Immature natural killer cell (primary cell): ENCODE results near the gene SLC7A4. TPM values are rescaled to one million over a fixed set of nuclear protein-coding genes. Genes with fewer than 3 reads are reported as not detected.
"Not testable (repeated sequence)": the region's sequence is repeated elsewhere in the genome, so short reads cannot be mapped to it uniquely, and the experiment has no call there.

Source experiments
- DNase-seq, 3 donors: peaks; one replicate each; pipeline ENCODE4 v3.0.0; 2022; ENCODE audit warnings: mixed read lengths in 1 of 3
- H3K27ac Mint-ChIP-seq, 6 donors: one replicate each; pipeline ENCODE4 v1.8.0; 2020; ENCODE audit warnings: mixed read lengths in 6 of 6, mild to moderate bottlenecking in 5 of 6, inconsistent platforms in 4 of 6, moderate library complexity in 3 of 6
- H3K27me3 Mint-ChIP-seq, 3 donors: one replicate each; pipeline ENCODE4 v1.8.0; 2020 to 2021; ENCODE audit warnings: low read depth in 3 of 3, mild to moderate bottlenecking in 3 of 3, mixed read lengths in 3 of 3, moderate library complexity in 3 of 3, inconsistent platforms in 1 of 3
- H3K36me3 Mint-ChIP-seq, 3 donors: one replicate each; pipeline ENCODE4 v1.8.0; 2020; ENCODE audit warnings: mixed read lengths in 3 of 3, inconsistent platforms in 2 of 3, mild to moderate bottlenecking in 2 of 3
- H3K4me1 Mint-ChIP-seq, 2 donors: one replicate each; pipeline ENCODE4 v1.8.0; 2020; ENCODE audit warnings: inconsistent platforms in 2 of 2, mild to moderate bottlenecking in 2 of 2, mixed read lengths in 2 of 2, moderate library complexity in 1 of 2
- H3K4me3 Mint-ChIP-seq, 5 donors: one replicate each; pipeline ENCODE4 v1.8.0; 2020; ENCODE audit warnings: mild to moderate bottlenecking in 5 of 5, mixed read lengths in 5 of 5, inconsistent platforms in 3 of 5, moderate library complexity in 3 of 5
- H3K9me3 Mint-ChIP-seq, 6 donors: one replicate each; pipeline ENCODE4 v1.8.0; 2020; ENCODE audit warnings: mild to moderate bottlenecking in 6 of 6, mixed read lengths in 6 of 6, inconsistent platforms in 4 of 6, moderate library complexity in 3 of 6
- polyA plus RNA-seq, 3 donors: library from polyadenylated mRNA; unstranded; fragments of 300-500 nt; fragmentation: Illumina TruSeq; gene quantifications; one replicate each; pipeline ENCODE4 v1.2.3, GENCODE V29; 2021

Gene SLC7A4
- polyA plus RNA-seq, 3 donors from 2014 or later, result not detected

- no peaks in the 10 kb centered on the region for H3K9me3 Mint-ChIP-seq
- peaks cover 0 to 3% (median 0%) of the 10 kb centered on the region in 3 donors for H3K27me3 Mint-ChIP-seq
These were observed 38.6 kb upstream of the SLC7A4 start for GRCh38 chr22:21070690-21071615.

GRCh38 chr22:21069375-21069774 is 37.0 kb upstream of the SLC7A4 start:
- no peaks in the 10 kb centered on the region for H3K36me3 Mint-ChIP-seq
- H3K27ac Mint-ChIP-seq, result no peak overlapping the region
- no peaks in the 10 kb centered on the region for H3K4me1 Mint-ChIP-seq
- H3K9me3 Mint-ChIP-seq, result no peaks in the 10 kb centered on the region
- no peak overlapping the region for H3K4me3 Mint-ChIP-seq
- DNase-seq, result no peak
- H3K27me3 Mint-ChIP-seq, result peaks cover 0 to 6% (median 0%) of the 10 kb centered on the region in 3 donors

More at GRCh38 chr22:21070690-21071615, 38.6 kb upstream of the SLC7A4 start:
- Mint-ChIP-seq H3K4me3 (no peak overlapping the region), H3K4me1 (no peaks in the 10 kb centered on the region), H3K27ac (no peak overlapping the region), H3K36me3 (no peaks in the 10 kb centered on the region)
- DNase-seq, result no peak

GRCh38 chr22:21068681-21069276 is 36.4 kb upstream of the SLC7A4 start:
- Mint-ChIP-seq H3K4me1 (no peaks in the 10 kb centered on the region), H3K9me3 (no peaks in the 10 kb centered on the region), H3K27ac (no peak overlapping the region), H3K27me3 (peaks cover 0 to 6% (median 0%) of the 10 kb centered on the region in 3 donors), H3K36me3 (no peaks in the 10 kb centered on the region), H3K4me3 (no peak overlapping the region)
- no peak for DNase-seq

GRCh38 chr22:21067901-21068680 is 35.7 kb upstream of the SLC7A4 start:
- H3K36me3 Mint-ChIP-seq, result no peaks in the 10 kb centered on the region
- H3K4me1 Mint-ChIP-seq, result no peaks in the 10 kb centered on the region
- H3K9me3 Mint-ChIP-seq, result no peaks in the 10 kb centered on the region
- peaks cover 0 to 6% (median 0%) of the 10 kb centered on the region in 3 donors for H3K27me3 Mint-ChIP-seq
- DNase-seq, result no peak
- H3K27ac Mint-ChIP-seq, result no peak overlapping the region
- H3K4me3 Mint-ChIP-seq, result no peak overlapping the region

GRCh38 chr22:21067075-21067900 is 34.9 kb upstream of the SLC7A4 start:
- Mint-ChIP-seq H3K4me3 (no peak overlapping the region), H3K9me3 (no peaks in the 10 kb centered on the region), H3K27me3 (peaks cover 0 to 4% (median 0%) of the 10 kb centered on the region in 3 donors), H3K36me3 (no peaks in the 10 kb centered on the region), H3K4me1 (no peaks in the 10 kb centered on the region), H3K27ac (no peak overlapping the region)
- no peak for DNase-seq

GRCh38 chr22:21064917-21065864 is 32.8 kb upstream of the SLC7A4 start:
- Mint-ChIP-seq H3K9me3 (no peaks in the 10 kb centered on the region), H3K36me3 (no peaks in the 10 kb centered on the region), H3K27me3 (peaks cover 0 to 3% (median 2%) of the 10 kb centered on the region in 3 donors), H3K27ac (peak overlapping the region in 1 of 6 donors; percentile 19), H3K4me3 (no peak overlapping the region), H3K4me1 (no peaks in the 10 kb centered on the region)
- no peak for DNase-seq

- not testable (repeated sequence) for H3K4me1 Mint-ChIP-seq, DNase-seq, H3K4me3 Mint-ChIP-seq, H3K27me3 Mint-ChIP-seq, H3K36me3 Mint-ChIP-seq, H3K9me3 Mint-ChIP-seq, H3K27ac Mint-ChIP-seq
These were observed 32.1 kb upstream of the SLC7A4 start for GRCh38 chr22:21064425-21064824.

- not testable (repeated sequence) for H3K9me3 Mint-ChIP-seq, H3K4me3 Mint-ChIP-seq, H3K36me3 Mint-ChIP-seq, H3K4me1 Mint-ChIP-seq, H3K27ac Mint-ChIP-seq, DNase-seq, H3K27me3 Mint-ChIP-seq
These were observed 29.4 kb upstream of the SLC7A4 start for GRCh38 chr22:21061660-21062321.

- not testable (repeated sequence) for DNase-seq, H3K27ac Mint-ChIP-seq, H3K4me3 Mint-ChIP-seq, H3K36me3 Mint-ChIP-seq, H3K27me3 Mint-ChIP-seq, H3K9me3 Mint-ChIP-seq
- H3K4me1 Mint-ChIP-seq, result peaks cover 13 to 14% of the 10 kb centered on the region in 2 donors
These were observed 28.0 kb upstream of the SLC7A4 start for GRCh38 chr22:21060363-21060762.

- no peak for DNase-seq
- H3K9me3 Mint-ChIP-seq, result no peaks in the 10 kb centered on the region
- H3K27me3 Mint-ChIP-seq, result peaks cover 0 to 4% (median 2%) of the 10 kb centered on the region in 3 donors
- peak overlapping the region in 2 of 6 donors; percentile 2 to 51 for H3K27ac Mint-ChIP-seq
- peaks cover 14 to 17% of the 10 kb centered on the region in 2 donors for H3K4me1 Mint-ChIP-seq
- no peaks in the 10 kb centered on the region for H3K36me3 Mint-ChIP-seq
- H3K4me3 Mint-ChIP-seq, result peak overlapping the region in 1 of 5 donors; percentile 6
These were observed 23.5 kb upstream of the SLC7A4 start for GRCh38 chr22:21055880-21056319.

GRCh38 chr22:21055564-21055834 is 23.1 kb upstream of the SLC7A4 start:
- H3K4me1 Mint-ChIP-seq, result peaks cover 14 to 17% of the 10 kb centered on the region in 2 donors
- no peak overlapping the region for H3K4me3 Mint-ChIP-seq
- peaks cover 0 to 4% (median 2%) of the 10 kb centered on the region in 3 donors for H3K27me3 Mint-ChIP-seq
- H3K36me3 Mint-ChIP-seq, result no peaks in the 10 kb centered on the region
- DNase-seq, result no peak
- H3K9me3 Mint-ChIP-seq, result no peaks in the 10 kb centered on the region
- H3K27ac Mint-ChIP-seq, result peak overlapping the region in 1 of 6 donors; percentile 51
